PFSK-1 (cell line): ENCODE results near the gene RTP3.

Experiments used
- FOXP2 ChIP-seq: optimal IDR thresholded peaks from 2 replicates; pipeline ENCODE3; 2011; ENCODE audit warnings: borderline replicate concordance, control low read depth, inconsistent platforms; ENCODE audit not compliant: insufficient read depth; ENCODE audit errors: extremely low read length, extremely low read depth
- POLR2AphosphoS5 ChIP-seq: IDR thresholded peaks from 2 replicates; pipeline ENCODE4 v1.6.1; 2012; ENCODE audit warnings: low read depth, mild to moderate bottlenecking, control low read depth, low read length, moderate library complexity
- REST ChIP-seq, 2 experiments: IDR thresholded peaks; 2 replicates each; pipeline versions ENCODE4 v1.6.1 to v1.8.0; 2011 to 2012; ENCODE audit warnings: low read depth in 2 of 2, low read length in 2 of 2, control low read depth in 1 of 2, inconsistent platforms in 1 of 2, mild to moderate bottlenecking in 1 of 2, moderate library complexity in 1 of 2; ENCODE audit not compliant: insufficient read depth in 1 of 2
- SIN3A ChIP-seq: IDR thresholded peaks from 2 replicates; pipeline ENCODE4 v1.6.1; 2012; ENCODE audit warnings: mild to moderate bottlenecking, low read length, moderate library complexity, borderline replicate concordance; ENCODE audit not compliant: insufficient read depth
- TAF1 ChIP-seq: IDR thresholded peaks from 2 replicates; pipeline ENCODE4 v1.6.1; 2012; ENCODE audit warnings: low read length, control low read depth, borderline replicate concordance; ENCODE audit not compliant: insufficient read depth

The RTP3 gene

GRCh38 chr3:46464326-46465195 lies 33.2 kb upstream of the RTP3 start, which contains the start of gene LTF:
Gene LTF, minus strand, starts transcription at chr3:46464905. Its CDS starts 38 bp downstream, at chr3:46464867.
- TF ChIP-seq REST (IDR thresholded peaks at IDR 0.05; ENCODE audit: insufficient read depth in 1 of 2, low read depth in 2 of 2, low read length in 2 of 2) (no peak), FOXP2 (no peak), POLR2AphosphoS5 (no peak), TAF1 (no peak), SIN3A (no peak)

GRCh38 chr3:46465196-46465520 lies 32.6 kb upstream of the RTP3 start:
- TF ChIP-seq REST (IDR thresholded peaks at IDR 0.05; ENCODE audit: insufficient read depth in 1 of 2, low read depth in 2 of 2, low read length in 2 of 2), result no peak
- no peak for TF ChIP-seq FOXP2
- TF ChIP-seq POLR2AphosphoS5, result no peak
- TF ChIP-seq TAF1, result no peak
- TF ChIP-seq SIN3A, result no peak

- TF ChIP-seq REST (IDR thresholded peaks at IDR 0.05; ENCODE audit: insufficient read depth in 1 of 2, low read depth in 2 of 2, low read length in 2 of 2) (no peak), POLR2AphosphoS5 (no peak), FOXP2 (no peak), TAF1 (no peak), SIN3A (no peak)
Observed at GRCh38 chr3:46466273-46466672, 31.5 kb upstream of the RTP3 start.

- TF ChIP-seq TAF1 (no peak), FOXP2 (no peak), POLR2AphosphoS5 (no peak), REST (IDR thresholded peaks at IDR 0.05; ENCODE audit: insufficient read depth in 1 of 2, low read depth in 2 of 2, low read length in 2 of 2) (no peak), SIN3A (no peak)
Observed at GRCh38 chr3:46466871-46467403, 30.8 kb upstream of the RTP3 start.
